GM19043 (cell line): ENCODE results near the gene ZNF500.
"Not testable (repeated sequence)": the region's sequence is repeated elsewhere in the genome, so short reads cannot be mapped to it uniquely, and the experiment has no call there.

Source experiments
- ATAC-seq: cut with Tn5 transposase; IDR thresholded peaks from one replicate; pipeline ENCODE4 v1.9.1; 2021; ENCODE audit warnings: low read depth; ENCODE audit not compliant: unreplicated experiment

Gene ZNF500

GRCh38 chr16:4796982-4797804 lies 30.2 kb upstream of the ZNF500 start:
- no peak for ATAC-seq

- ATAC-seq = no peak
Measured at GRCh38 chr16:4795828-4796572, 29.0 kb upstream of the ZNF500 start.

DNA sequence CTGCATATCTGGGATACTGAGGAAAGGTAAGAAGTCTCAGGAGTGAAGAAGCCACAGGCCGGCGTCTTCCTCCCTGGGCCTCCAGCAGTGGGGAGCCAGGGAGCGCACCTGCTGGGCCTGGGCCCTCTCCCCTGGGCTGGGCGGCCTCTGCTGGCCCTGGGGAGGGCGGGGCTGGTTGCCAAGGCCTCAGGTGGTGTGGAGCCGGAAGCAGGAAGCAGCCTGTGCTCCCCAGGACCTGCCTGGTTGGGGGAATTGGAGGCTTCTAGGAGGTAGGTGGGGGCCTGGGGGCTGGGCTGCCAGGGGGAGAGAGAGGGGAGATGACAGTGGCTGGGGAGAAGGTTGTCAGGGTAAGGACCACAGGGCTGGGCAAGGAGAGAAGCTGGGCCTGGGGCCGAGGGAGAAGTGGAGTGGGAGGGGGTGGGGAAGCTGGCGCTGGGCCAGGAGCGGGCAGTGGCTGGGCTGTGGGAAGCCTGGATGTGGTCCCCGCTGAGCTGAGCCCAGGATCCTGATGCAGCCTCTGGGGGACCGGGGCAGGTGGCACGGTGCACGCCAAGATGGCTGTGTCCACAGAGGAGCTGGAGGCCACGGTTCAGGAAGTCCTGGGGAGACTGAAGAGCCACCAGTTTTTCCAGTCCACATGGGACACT lies 28.3 kb upstream of the ZNF500 start, which contains the start of gene SMIM22:
Gene SMIM22, plus strand, starts transcription at position 189 of the 647 bp plus-strand sequence. Its CDS starts 366 bp downstream, at position 555.
- no peak for ATAC-seq

DNA sequence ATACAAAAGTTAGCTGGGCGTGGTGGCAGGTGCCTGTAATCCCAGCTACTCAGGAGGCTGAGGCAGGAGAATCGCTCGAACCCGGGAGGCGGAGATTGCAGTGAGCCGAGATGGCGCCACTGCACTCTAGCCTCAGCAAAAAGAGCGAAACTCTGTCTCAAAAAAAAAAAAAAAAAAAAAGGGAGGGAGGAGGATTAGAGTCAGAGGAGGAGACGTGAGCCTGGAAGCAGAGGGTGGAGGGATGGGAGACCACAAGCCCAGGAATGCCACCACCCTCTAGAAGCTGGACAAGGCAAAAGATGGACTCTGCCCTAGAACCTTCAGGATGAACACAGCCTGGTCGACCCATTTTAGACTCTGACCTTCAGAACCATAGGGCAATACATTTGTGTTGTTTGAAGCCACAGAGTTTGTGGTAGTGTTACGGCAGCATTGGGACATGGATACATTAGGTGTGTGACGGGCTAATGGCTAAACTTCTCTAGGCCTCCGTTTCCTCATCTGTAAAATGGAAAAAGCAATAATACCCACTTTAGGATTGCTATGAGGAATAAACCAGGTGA lies 26.1 kb upstream of the ZNF500 start:
- ATAC-seq = no peak

GRCh38 chr16:4790871-4791270 lies 23.9 kb upstream of the ZNF500 start:
- no peak for ATAC-seq

- no peak for ATAC-seq
Measured at GRCh38 chr16:4790261-4790660, 23.3 kb upstream of the ZNF500 start.

GRCh38 chr16:4788910-4789309 lies 21.9 kb upstream of the ZNF500 start:
- no peak for ATAC-seq

GRCh38 chr16:4788489-4788889 lies 21.5 kb upstream of the ZNF500 start:
- no peak for ATAC-seq

GRCh38 chr16:4787627-4788482 lies 20.9 kb upstream of the ZNF500 start, which contains the start of gene SEPTIN12:
Gene SEPTIN12 (minus strand): TSS chr16:4788345. CDS start chr16:4787645, 700 bp downstream.
- no peak for ATAC-seq

- no peak for ATAC-seq
Measured at GRCh38 chr16:4787068-4787467, 20.1 kb upstream of the ZNF500 start.

- no peak for ATAC-seq
Measured at GRCh38 chr16:4785758-4786433, 18.9 kb upstream of the ZNF500 start.

DNA sequence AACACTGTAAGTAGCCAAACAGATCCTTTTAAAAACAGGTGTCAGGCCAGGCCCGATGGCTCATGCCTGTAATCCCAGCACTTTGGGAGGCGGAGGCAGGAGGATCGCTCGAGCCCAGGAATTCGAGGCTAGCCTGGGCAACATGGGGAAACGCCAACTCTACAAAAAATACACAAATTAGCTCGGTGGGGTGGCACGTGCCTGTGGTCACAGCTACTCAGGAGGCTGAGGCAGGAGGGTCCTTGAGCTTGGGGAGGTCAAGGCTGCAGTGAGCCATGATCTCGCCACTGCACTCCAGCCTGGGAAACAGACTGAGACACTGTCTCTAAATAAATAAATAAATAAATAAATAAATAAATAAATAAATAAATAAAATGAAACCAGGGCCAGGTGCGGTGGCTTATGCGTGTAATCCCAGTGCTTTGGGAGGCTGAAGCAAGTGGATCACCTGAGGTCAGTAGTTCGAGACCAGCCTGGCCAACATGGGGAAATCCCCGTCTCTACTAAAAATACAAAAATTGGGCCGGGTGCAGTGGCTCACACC lies 17.6 kb upstream of the ZNF500 start:
- not testable (repeated sequence) for ATAC-seq

- ATAC-seq = no peak
Measured at GRCh38 chr16:4783951-4784336, 17.0 kb upstream of the ZNF500 start.

GRCh38 chr16:4783251-4783950 lies 16.4 kb upstream of the ZNF500 start:
- ATAC-seq = no peak

DNA sequence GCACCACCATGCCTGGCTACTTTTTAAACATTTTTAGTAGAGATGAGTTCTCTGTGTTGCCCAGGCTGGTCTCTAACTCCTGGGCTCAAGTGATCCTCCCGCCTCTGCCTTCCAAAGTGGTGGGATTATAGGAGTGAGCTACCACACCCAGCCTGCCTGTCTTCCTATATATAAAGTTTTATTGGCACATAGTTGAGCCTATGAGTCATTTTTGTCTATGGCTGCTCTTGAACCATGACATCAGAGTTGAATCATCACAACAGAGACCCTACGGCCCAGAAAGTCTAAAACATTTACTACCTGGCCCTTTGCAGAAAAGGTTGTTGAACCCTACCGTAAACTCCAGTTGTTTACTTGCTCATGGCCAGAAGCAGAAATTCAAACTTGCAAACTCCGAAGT lies 13.3 kb upstream of the ZNF500 start:
- no peak for ATAC-seq

GRCh38 chr16:4778050-4778392 lies 11.1 kb upstream of the ZNF500 start:
- ATAC-seq = no peak

- no peak for ATAC-seq
Measured at GRCh38 chr16:4777339-4778049, 10.5 kb upstream of the ZNF500 start.

- ATAC-seq = no peak
Measured at GRCh38 chr16:4776141-4776705, 9.3 kb upstream of the ZNF500 start.
